Esophagus (tissue), 2 donors: ENCODE results near the gene CCDC88C. TPM values are rescaled to one million over a fixed set of nuclear protein-coding genes. Genes with fewer than 3 reads are reported as not detected.
A peak's percentile ranks its signal among the peaks of the same experiment; 100 is the strongest.
"Not testable (repeated sequence)": the region's sequence is repeated elsewhere in the genome, so short reads cannot be mapped to it uniquely, and the experiment has no call there.

Source experiments
- H3K27ac ChIP-seq, 2 donors: one replicate each; pipeline ENCODE4 v1.5.1; 2013; ENCODE audit warnings: low read depth in 2 of 2, mild to moderate bottlenecking in 2 of 2, inconsistent platforms in 1 of 2, low read length in 1 of 2, moderate library complexity in 1 of 2
- H3K27me3 ChIP-seq, 2 donors: one replicate each; pipeline ENCODE4 v1.6.1; 2013; ENCODE audit warnings: low read length in 2 of 2, control low read depth in 1 of 2, mild to moderate bottlenecking in 1 of 2; ENCODE audit not compliant: insufficient read depth in 2 of 2, control insufficient read depth in 1 of 2
- H3K36me3 ChIP-seq, 2 donors: one replicate each; pipeline ENCODE4 v1.6.1; 2013; ENCODE audit warnings: low read length in 1 of 2; ENCODE audit not compliant: control insufficient read depth in 2 of 2, insufficient read depth in 2 of 2
- H3K4me1 ChIP-seq, 2 donors: one replicate each; pipeline ENCODE4 v1.6.1; 2013; ENCODE audit warnings: low read length in 1 of 2; ENCODE audit not compliant: control insufficient read depth in 2 of 2, insufficient read depth in 2 of 2
- H3K4me3 ChIP-seq, 2 donors: one replicate each; pipeline ENCODE4 v1.5.1; 2013; ENCODE audit warnings: low read length in 2 of 2, mild to moderate bottlenecking in 2 of 2, low read depth in 1 of 2, moderate library complexity in 1 of 2
- H3K9me3 ChIP-seq, 2 donors: one replicate each; pipeline ENCODE4 v1.6.1; 2013; ENCODE audit warnings: mild to moderate bottlenecking in 2 of 2, low read depth in 1 of 2, low read length in 1 of 2, moderate library complexity in 1 of 2; ENCODE audit not compliant: control insufficient read depth in 2 of 2, insufficient read depth in 1 of 2
- WGBS, 2 donors: extraction: QIAGEN DNeasy Blood & Tissue Kit; methylation state at CpG; one replicate each; pipeline ENCODE4 v1.1.7; 2013; 5-methylcytosine and 5-hydroxymethylcytosine counted together
- polyA plus RNA-seq, 2 donors: library from polyadenylated mRNA; stranded (reverse); fragments of 200-250 nt; gene quantifications; one replicate each; pipeline ENCODE4 v1.2.3, GENCODE V29; 2013
- donor health status: healthy with polysubstance abuse.
- donor health status: Bipolar disorder and iron deficiency.

Gene CCDC88C
- polyA plus RNA-seq, 2 donors, result 11.0 to 18.5 TPM

DNA sequence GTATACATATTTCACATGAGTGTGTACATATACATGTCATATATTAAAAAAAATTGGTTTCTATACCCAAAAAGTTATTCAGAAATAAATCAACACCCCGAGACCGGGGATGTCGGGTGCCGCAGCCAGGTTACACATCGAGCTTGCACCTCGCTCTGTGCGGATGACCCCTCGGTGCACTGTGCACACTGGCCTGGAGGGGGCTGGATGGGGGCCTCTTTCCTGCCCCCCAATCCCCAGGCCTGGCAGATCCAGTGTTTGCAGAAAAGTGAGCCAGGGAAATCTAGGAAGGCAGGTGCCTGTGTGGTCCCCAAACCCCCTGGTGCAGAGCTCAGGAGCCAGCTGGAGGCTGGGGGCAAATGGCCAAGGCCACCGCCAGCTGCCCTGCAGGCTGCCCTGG, 146.0 kb downstream of the CCDC88C start:
- peaks cover 0 to 6% of the 10 kb centered on the region in 2 donors for H3K4me1 ChIP-seq
- no peaks in the 10 kb centered on the region for H3K9me3 ChIP-seq
- H3K27ac ChIP-seq, result no peak overlapping the region
- no peak overlapping the region for H3K4me3 ChIP-seq
- no peaks in the 10 kb centered on the region for H3K27me3 ChIP-seq
- peaks cover 0 to 22% of the 10 kb centered on the region in 2 donors for H3K36me3 ChIP-seq
- 90 to 93% methylated on average over 9 of the region's 9 CpGs for WGBS, 2 donors

DNA sequence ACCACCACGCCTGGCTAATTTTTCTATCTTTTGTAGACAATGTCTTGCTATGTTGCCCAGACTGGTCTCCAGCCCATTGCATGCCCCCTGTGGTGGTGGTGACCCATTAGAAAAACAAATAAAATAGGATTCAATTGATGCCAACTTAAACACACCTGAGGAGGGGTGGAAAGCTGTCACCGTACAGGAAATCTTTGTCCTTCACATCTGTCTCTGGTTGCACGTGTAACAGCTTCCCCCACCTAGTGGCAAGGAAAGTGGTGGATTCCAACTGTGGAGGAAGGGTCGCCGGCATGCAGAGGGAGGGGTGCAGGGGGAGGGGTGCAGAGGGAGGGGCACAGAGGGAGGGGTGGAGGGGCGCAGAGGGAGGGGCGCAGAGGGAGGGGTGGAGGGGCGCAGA, 147.0 kb downstream of the CCDC88C start:
- Histone ChIP-seq H3K9me3 (no peaks in the 10 kb centered on the region), H3K4me1 (peaks cover 0 to 6% of the 10 kb centered on the region in 2 donors), H3K4me3 (no peak overlapping the region), H3K36me3 (peaks cover 0 to 19% of the 10 kb centered on the region in 2 donors), H3K27me3 (no peaks in the 10 kb centered on the region), H3K27ac (no peak overlapping the region)
- 50 to 68% methylated on average over 5 to 8 of the region's 8 CpGs for WGBS, 2 donors

DNA sequence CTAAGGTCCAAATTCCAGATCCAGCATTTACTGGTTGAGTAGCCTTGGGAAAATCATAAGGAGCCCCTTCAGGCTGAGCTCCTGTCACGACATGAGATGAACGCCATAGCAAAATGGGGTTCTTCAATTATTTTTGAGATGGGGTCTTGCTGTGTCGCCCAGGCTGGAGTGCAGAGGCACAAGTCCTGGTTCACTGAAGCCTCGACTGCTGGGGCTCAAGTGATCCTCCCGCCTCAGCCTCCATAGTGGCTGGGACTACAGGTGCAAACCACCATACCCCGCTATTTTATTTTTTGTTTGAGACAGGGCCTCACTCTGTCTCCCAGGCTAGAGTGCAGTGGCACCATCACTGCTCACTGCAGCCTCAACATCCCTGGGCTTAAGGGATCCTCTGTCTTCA, 147.4 kb downstream of the CCDC88C start:
- 92 to 97% methylated on average over 6 of the region's 6 CpGs for WGBS, 2 donors
- Histone ChIP-seq H3K27ac (no peak overlapping the region), H3K9me3 (no peaks in the 10 kb centered on the region), H3K4me1 (peaks cover 0 to 8% of the 10 kb centered on the region in 2 donors), H3K4me3 (no peak overlapping the region), H3K36me3 (peaks cover 0 to 19% of the 10 kb centered on the region in 2 donors), H3K27me3 (no peaks in the 10 kb centered on the region)

GRCh38 chr14:91269076-91269991, 148.3 kb downstream of the CCDC88C start:
- peaks cover 0 to 15% of the 10 kb centered on the region in 2 donors for H3K4me1 ChIP-seq
- H3K27me3 ChIP-seq, result no peaks in the 10 kb centered on the region
- H3K4me3 ChIP-seq, result no peak overlapping the region
- 52 to 61% methylated on average over 24 of the region's 24 CpGs for WGBS, 2 donors
- H3K9me3 ChIP-seq, result no peaks in the 10 kb centered on the region
- H3K36me3 ChIP-seq, result peaks cover 0 to 19% of the 10 kb centered on the region in 2 donors
- peak overlapping the region in 1 of 2 donors; percentile 17 for H3K27ac ChIP-seq

DNA sequence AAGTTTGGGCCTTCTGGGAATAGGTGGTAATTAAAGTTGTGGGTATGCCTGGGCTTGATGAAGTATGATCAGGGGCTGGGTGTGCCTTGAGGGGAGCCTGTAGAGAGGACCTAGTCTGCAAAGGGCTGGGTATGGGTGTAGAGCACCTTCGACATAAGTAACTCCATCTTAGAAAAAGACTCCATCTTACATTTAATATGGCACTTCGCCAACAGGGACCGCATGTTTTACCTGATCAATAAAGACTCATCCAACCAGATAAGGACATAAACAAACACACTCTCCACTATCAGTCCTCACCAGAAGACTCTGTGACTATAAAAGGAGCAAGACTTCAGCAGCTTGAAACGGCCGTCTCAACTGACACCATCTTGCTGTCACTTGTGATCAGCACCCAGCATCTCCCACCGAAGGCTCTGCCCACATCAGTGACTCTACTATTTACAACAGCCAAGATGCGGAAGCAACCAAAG, 149.6 kb downstream of the CCDC88C start:
- Histone ChIP-seq H3K27ac (no peak overlapping the region), H3K4me3 (no peak overlapping the region), H3K27me3 (no peaks in the 10 kb centered on the region), H3K36me3 (peaks cover 0 to 13% of the 10 kb centered on the region in 2 donors), H3K4me1 (peaks cover 5 to 15% of the 10 kb centered on the region in 2 donors), H3K9me3 (no peaks in the 10 kb centered on the region)
- 94 to 97% methylated on average over 7 of the region's 7 CpGs for WGBS, 2 donors

GRCh38 chr14:91266276-91266675, 151.3 kb downstream of the CCDC88C start:
- H3K27me3 ChIP-seq, H3K9me3 ChIP-seq, H3K4me3 ChIP-seq, H3K36me3 ChIP-seq, H3K27ac ChIP-seq, H3K4me1 ChIP-seq: not testable (repeated sequence)
- WGBS, 2 donors, result 96 to 97% methylated on average over 15 of the region's 15 CpGs

- H3K4me1 ChIP-seq, result peaks cover 5 to 9% of the 10 kb centered on the region in 2 donors
- WGBS, 2 donors, result 49 to 67% methylated on average over 7 of the region's 7 CpGs
- peak overlapping the region; percentile 47 to 88 for H3K27ac ChIP-seq
- H3K4me3 ChIP-seq, result no peak overlapping the region
- no peaks in the 10 kb centered on the region for H3K9me3 ChIP-seq
- H3K27me3 ChIP-seq, result no peaks in the 10 kb centered on the region
- H3K36me3 ChIP-seq, result no peaks in the 10 kb centered on the region
Observed at GRCh38 chr14:91265404-91265803, 152.2 kb downstream of the CCDC88C start.

- Histone ChIP-seq H3K36me3 (no peaks in the 10 kb centered on the region), H3K4me1 (peaks cover 5 to 9% of the 10 kb centered on the region in 2 donors), H3K27ac (peak overlapping the region; percentile 47 to 88), H3K4me3 (peak overlapping the region; percentile 50 to 60), H3K27me3 (no peaks in the 10 kb centered on the region), H3K9me3 (no peaks in the 10 kb centered on the region)
- 8 to 10% methylated on average over 64 to 69 of the region's 69 CpGs for WGBS, 2 donors
Observed at GRCh38 chr14:91264151-91265150, 153.2 kb downstream of the CCDC88C start.

DNA sequence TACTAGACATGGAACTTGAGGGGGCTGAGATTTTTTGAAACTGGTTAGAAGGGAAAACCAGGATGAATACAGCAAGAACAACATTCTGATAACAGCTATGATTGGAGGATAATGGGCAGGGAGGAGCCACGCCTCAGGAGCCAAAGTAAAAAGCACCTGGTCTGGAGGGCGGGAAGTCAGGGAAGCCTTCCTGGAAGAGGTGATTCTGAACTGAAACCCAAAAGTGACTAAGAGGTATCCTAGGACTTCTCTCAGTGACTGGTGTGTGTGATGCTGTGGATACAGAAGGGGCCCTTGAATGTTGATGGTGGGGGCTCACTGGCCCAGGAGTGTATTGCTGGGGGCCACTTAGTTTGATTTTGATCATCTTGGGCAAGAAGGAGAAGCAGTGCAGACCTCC, 154.3 kb downstream of the CCDC88C start:
- Histone ChIP-seq H3K9me3 (no peaks in the 10 kb centered on the region), H3K27ac (no peak overlapping the region), H3K27me3 (no peaks in the 10 kb centered on the region), H3K4me3 (peak overlapping the region in 1 of 2 donors; percentile 60), H3K4me1 (peaks cover 5 to 11% of the 10 kb centered on the region in 2 donors), H3K36me3 (no peaks in the 10 kb centered on the region)
- 84 to 89% methylated on average over 2 of the region's 2 CpGs for WGBS, 2 donors
